HepG2 (cell line): Measurements from ENCODE around the gene CAST. TPM values are rescaled to one million over a fixed set of nuclear protein-coding genes. Genes with fewer than 3 reads are reported as not detected.

ENCODE experiments used
- ATAC-seq: fragments of 200-7000 bp; cut with Tn5 transposase; 3 replicates; pipeline ENCODE4 v1.9.1; 2020; ENCODE audit warnings: mild to moderate bottlenecking, moderate library complexity
- BruUV-seq: library from RNA; stranded (reverse); fragments of 400-500 nt; replicated peaks from 2 replicates; lab custom pipeline; 2021; lab: Mats Ljungman, UMichigan
- CTCF ChIA-PET: fragments of 300-600 bp; formaldehyde crosslinking; extraction: SDS; loops from one replicate; lab custom pipeline; 2021; ENCODE audit warnings: low total read pairs, inconsistent platforms, low intra/inter-chr PET ratio; lab: Yijun Ruan, JAX
- POLR2A ChIA-PET: fragments of 350-600 bp; sonication (Branson Sonifier 250); formaldehyde crosslinking; loops from one replicate; lab custom pipeline; 2020; ENCODE audit warnings: antibody characterized with exemption, inconsistent platforms; lab: Yijun Ruan, JAX
- DNase-seq: peaks from one replicate; pipeline ENCODE4 v3.0.0-alpha.2; 2015; ENCODE audit warnings: low spot score
- FAIRE-seq: peaks from 3 replicates; lab custom pipeline; 2011; peaks lifted over from hg19 to GRCh38; lab: Jason Lieb, UNC
- H2AFZ ChIP-seq: one replicate; pipeline ENCODE4 v1.6.1; 2011; ENCODE audit warnings: low read length, inconsistent platforms
- H3K27ac ChIP-seq: fragments of 300-600 bp; 3 replicates; pipeline ENCODE4 v1.8.0; 2011; ENCODE audit warnings: mixed run types, mild to moderate bottlenecking, mixed read lengths, low read length, inconsistent platforms; ENCODE audit not compliant: insufficient read depth; ENCODE audit errors: extremely low read length
- H3K27me3 ChIP-seq, 2 experiments: fragments of 200-600 bp in 1 of 2; 2 replicates in 1 of 2; 3 replicates in 1 of 2; pipeline versions ENCODE4 v1.6.0 to v1.8.0; 2011; ENCODE audit warnings: low read length in 2 of 2, mild to moderate bottlenecking in 2 of 2, moderate library complexity in 2 of 2, inconsistent platforms in 1 of 2; ENCODE audit not compliant: insufficient read depth in 2 of 2, control insufficient read depth in 1 of 2
- H3K36me3 ChIP-seq, 2 experiments: fragments of 200-600 bp in 1 of 2; replicated peaks in 1 of 2; 2 replicates in 1 of 2; 3 replicates in 1 of 2; pipeline versions ENCODE4 v1.5.1 to v1.8.0; 2011; ENCODE audit warnings: low read length in 2 of 2, inconsistent platforms in 1 of 2; ENCODE audit not compliant: insufficient read depth in 2 of 2, control insufficient read depth in 1 of 2
- H3K4me1 ChIP-seq: 2 replicates; pipeline ENCODE4 v1.5.1; 2012; ENCODE audit warnings: low read length, inconsistent platforms; ENCODE audit not compliant: insufficient read depth
- H3K4me2 ChIP-seq: 2 replicates; pipeline ENCODE4 v1.6.0; 2011; ENCODE audit warnings: low read depth, low read length, inconsistent platforms
- H3K4me3 ChIP-seq, 3 experiments: fragments of 200-600 bp in 1 of 3; sonication (generic), shearing (Covaris generic) in 1 of 3; replicated peaks in 1 of 3; 2 replicates each; pipeline ENCODE4 v1.5.1; 2011 to 2016; ENCODE audit warnings: low read length in 3 of 3, inconsistent platforms in 2 of 3, low read depth in 2 of 3, mild to moderate bottlenecking in 2 of 3, control low read depth in 1 of 3, mixed read lengths in 1 of 3; ENCODE audit not compliant: insufficient read depth in 1 of 3
- H3K79me2 ChIP-seq: one replicate; pipeline ENCODE4 v1.6.1; 2011; ENCODE audit warnings: low read length, inconsistent platforms; ENCODE audit not compliant: insufficient read depth
- H3K9ac ChIP-seq: 2 replicates; pipeline ENCODE4 v1.6.0; 2011; ENCODE audit warnings: mild to moderate bottlenecking, low read depth, low read length, inconsistent platforms; ENCODE audit not compliant: insufficient read depth
- H3K9me3 ChIP-seq: 2 replicates; pipeline ENCODE4 v1.5.1; 2012; ENCODE audit warnings: mild to moderate bottlenecking, low read length
- H4K20me1 ChIP-seq: 2 replicates; pipeline ENCODE4 v1.6.0; 2011; ENCODE audit warnings: inconsistent platforms, mild to moderate bottlenecking, low read length, moderate library complexity; ENCODE audit not compliant: insufficient read depth
- ADNP ChIP-seq: sonication (generic); formaldehyde crosslinking; IDR thresholded peaks from 2 replicates; pipeline ENCODE4 v1.4.0; 2020; ENCODE audit warnings: missing genetic modification reagents
- CSRNP1 ChIP-seq: sonication (generic); formaldehyde crosslinking; IDR thresholded peaks from 2 replicates; pipeline ENCODE4 v1.8.1; 2023; ENCODE audit warnings: mild to moderate bottlenecking, missing genetic modification reagents
- HHEX ChIP-seq: IDR thresholded peaks from 2 replicates; pipeline ENCODE4 v1.6.1; 2016; ENCODE audit warnings: control low read depth
- LBX2 ChIP-seq: sonication (generic); formaldehyde crosslinking; IDR thresholded peaks from 2 replicates; pipeline ENCODE4 v1.5.0; 2020; ENCODE audit warnings: missing genetic modification reagents, mild to moderate bottlenecking, borderline replicate concordance
- PHB2 ChIP-seq: fragments of 450-650 bp; IDR thresholded peaks from 2 replicates; pipeline ENCODE4 v1.6.1; 2018; ENCODE audit not compliant: partially characterized antibody
- REXO4 ChIP-seq: sonication (generic); formaldehyde crosslinking; IDR thresholded peaks from 2 replicates; pipeline ENCODE4 v1.8.0; 2022; ENCODE audit warnings: missing genetic modification reagents, mild to moderate bottlenecking, borderline replicate concordance
- TP53 ChIP-seq: sonication (generic); formaldehyde crosslinking; conservative IDR thresholded peaks from 2 replicates; pipeline ENCODE4 v1.4.0; 2020; ENCODE audit warnings: missing genetic modification reagents
- ZNF143 ChIP-seq: sonication (generic); formaldehyde crosslinking; IDR thresholded peaks from 2 replicates; pipeline ENCODE4 v1.4.0; 2020; ENCODE audit warnings: missing genetic modification reagents
- ZNF350 ChIP-seq: sonication (generic); formaldehyde crosslinking; IDR thresholded peaks from 2 replicates; pipeline ENCODE4 v1.4.0; 2020; ENCODE audit warnings: mild to moderate bottlenecking, low read depth, missing genetic modification reagents, borderline replicate concordance
- ZNF446 ChIP-seq: sonication (generic); formaldehyde crosslinking; IDR thresholded peaks from 2 replicates; pipeline ENCODE4 v1.5.0; 2020; ENCODE audit warnings: mild to moderate bottlenecking, missing genetic modification reagents
- ZNF615 ChIP-seq: sonication (generic); formaldehyde crosslinking; IDR thresholded peaks from 2 replicates; pipeline ENCODE4 v1.5.0; 2020; ENCODE audit warnings: mild to moderate bottlenecking, missing genetic modification reagents, borderline replicate concordance
- WGBS: methylation state at CpG from one replicate; pipeline ENCODE4 v1.1.6; 2017; ENCODE audit warnings: low lambda C conversion rate; 5-methylcytosine and 5-hydroxymethylcytosine counted together
- in situ Hi-C: cut with HindIII; loops from 2 replicates; pipeline ENCODE4 v1.10.0; 2017; ENCODE audit warnings: low pct_unique_long_range_greater_than_20kb; ENCODE audit not compliant: extremely low pct_ligation_motif_present
- intact Hi-C: fragments of 100-400 bp; cut with micrococcal nuclease; formaldehyde crosslinking; loops from one replicate; pipeline ENCODE4 v1.10.0; 2022; ENCODE audit not compliant: unreplicated experiment
- polyA plus RNA-seq, 8 experiments: library from polyadenylated mRNA; depleted of rRNA in 3 of 8; stranded (reverse) in 7 of 8; unstranded in 1 of 8; fragments of >200 nt; fragmentation: Illumina TruSeq in 4 of 8; extraction: Trizol in 4 of 8; gene quantifications; 2 replicates each; pipeline versions ENCODE4 v1.2.1 to v1.2.3, GENCODE V29; 2011 to 2016; ENCODE audit warnings: low read depth in 4 of 8, missing spikeins in 1 of 8, mixed read lengths in 1 of 8; ENCODE audit not compliant: insufficient read depth in 1 of 8
- total RNA-seq, 5 experiments: library from RNA; depleted of rRNA; stranded (reverse); fragments of >200 nt; fragmentation: Illumina TruSeq; extraction: Trizol; gene quantifications; 2 replicates each; pipeline ENCODE4 v1.2.3, GENCODE V29; 2016; ENCODE audit warnings: low read depth in 1 of 5

Gene CAST
- total and polyA plus RNA-seq, 2 of the 13 experiments (the other 11 are each of a cell fraction or from before 2014, with no cell fraction given) = 42.1 to 67.6 TPM

GRCh38 chr5:96655506-96655905, 6.7 kb upstream of the CAST start:
- 33% methylated on average over 1 of the region's 1 CpG for WGBS

More at GRCh38 chr5:96655506-96655905, 6.7 kb upstream of the CAST start:
- H3K4me3 ChIP-seq = no peak overlapping the region
- intact Hi-C loops (no loop called here), in situ Hi-C loops (no loop called here)
- DNase-seq (no peak), ATAC-seq (no peak)
- H4K20me1 ChIP-seq = no peaks in the 10 kb centered on the region
- no peak overlapping the region for H2AFZ ChIP-seq
- H3K4me1 ChIP-seq = peaks cover 6% of the 10 kb centered on the region
- no peaks in the 10 kb centered on the region for H3K36me3 ChIP-seq
- H3K27me3 ChIP-seq = peaks cover 0 to 5% of the 10 kb centered on the region in 2 experiments; a peak in 2 of 5 replicates
- ChIA-PET CTCF (no interaction called here), POLR2A (no interaction called here)
- H3K79me2 ChIP-seq = no peaks in the 10 kb centered on the region
- no peak overlapping the region for H3K4me2 ChIP-seq
- TF ChIP-seq PHB2 = no peak
- no peak for TF ChIP-seq REXO4 (CRISPR knock-in tag)
- TF ChIP-seq ZNF615 (CRISPR knock-in tag) = no peak
- no peak for TF ChIP-seq CSRNP1 (CRISPR knock-in tag)
- TF ChIP-seq ZNF143 (CRISPR knock-in tag) = no peak
- no peak for TF ChIP-seq ADNP (CRISPR knock-in tag)
- TF ChIP-seq TP53 (CRISPR knock-in tag) = no peak
- no peak for TF ChIP-seq ZNF446 (CRISPR knock-in tag)
- no peak for TF ChIP-seq HHEX (CRISPR knock-in tag)
- TF ChIP-seq LBX2 = no peak
- no peak for TF ChIP-seq ZNF350
- TF ChIP-seq, all 625 proteins: peak for 0
- BruUV-seq = no TSS peak
- no peak overlapping the region for H3K27ac ChIP-seq
- no peak overlapping the region for H3K9ac ChIP-seq
- FAIRE-seq = no peak
- no peaks in the 10 kb centered on the region for H3K9me3 ChIP-seq
